ENCODE data around the gene NDUFA13.

NDUFA13 gene

DNA sequence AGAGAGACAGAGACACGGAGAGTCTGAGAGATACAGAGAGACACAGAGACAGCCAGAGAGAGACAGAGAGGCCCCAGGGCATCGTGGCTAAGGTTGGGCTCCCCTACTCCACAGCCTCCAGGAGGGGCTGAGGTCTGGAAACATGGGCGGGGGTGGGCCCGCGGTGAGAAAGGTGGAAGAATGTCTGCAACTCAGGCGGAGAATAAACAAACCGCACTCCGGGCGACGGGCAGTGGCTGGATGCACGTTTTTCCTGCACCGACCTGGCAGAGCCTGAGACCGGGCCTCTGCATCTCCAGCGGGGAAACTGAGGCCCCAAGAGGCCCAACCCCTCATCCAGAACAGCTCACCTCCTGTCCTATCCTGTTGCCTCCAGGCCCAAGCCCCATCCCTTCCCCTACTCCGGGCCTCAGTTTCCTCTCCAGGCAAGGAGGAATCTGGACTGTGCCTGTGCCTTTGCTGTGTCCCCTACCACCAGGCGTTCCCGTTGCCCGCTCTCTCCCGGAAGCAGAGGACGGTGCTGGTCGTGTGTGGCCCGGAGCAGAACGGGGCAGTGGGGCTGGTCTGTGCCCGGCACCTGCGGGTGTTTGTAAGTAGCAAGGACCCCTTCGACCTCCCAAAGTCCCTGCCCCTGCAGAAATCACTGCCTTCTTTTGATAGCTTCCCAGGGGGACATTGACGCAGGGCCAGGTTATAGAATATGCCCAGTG is 18.7 kb downstream of the NDUFA13 start:
- DNase-seq = no peak

DNA sequence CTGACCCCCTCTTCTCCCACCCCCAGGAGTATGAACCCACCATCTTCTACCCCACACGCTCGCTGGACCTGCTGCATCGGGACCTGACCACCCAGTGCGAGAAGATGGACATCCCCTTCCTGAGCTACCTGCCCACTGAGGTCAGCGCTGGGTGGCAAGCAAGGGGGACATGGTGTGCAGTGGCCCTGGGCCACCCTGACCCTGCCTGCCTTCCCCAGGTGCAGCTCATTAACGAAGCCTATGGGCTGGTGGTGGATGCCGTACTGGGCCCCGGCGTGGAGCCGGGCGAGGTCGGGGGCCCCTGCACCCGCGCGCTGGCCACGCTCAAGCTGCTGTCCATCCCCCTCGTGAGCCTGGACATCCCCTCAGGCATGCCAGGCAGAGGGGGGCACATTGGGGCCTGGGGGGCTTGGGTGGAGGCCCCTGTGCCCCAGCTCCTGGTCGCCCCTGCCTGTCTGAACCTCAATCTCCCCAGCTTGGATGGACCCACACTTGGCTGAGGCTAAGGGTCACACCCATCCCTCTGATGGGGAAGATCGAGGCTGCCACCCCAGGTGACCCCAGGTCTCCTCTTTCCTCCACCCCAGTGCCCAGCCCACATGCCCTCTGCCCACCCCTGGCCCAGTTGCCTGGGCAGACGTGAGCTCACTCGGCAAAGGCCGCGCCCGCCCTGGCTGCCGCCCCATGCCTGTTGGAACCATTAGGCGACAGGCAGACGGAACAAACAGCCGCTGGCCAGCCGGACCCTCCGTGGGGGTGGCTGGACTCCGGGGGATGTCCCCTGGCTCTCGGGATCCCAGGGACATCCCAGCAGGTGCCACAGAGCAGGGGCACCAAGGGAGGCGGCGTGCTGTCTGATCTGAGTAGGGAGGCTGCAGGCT is 19.5 kb downstream of the NDUFA13 start:
- no peak for DNase-seq

DNA sequence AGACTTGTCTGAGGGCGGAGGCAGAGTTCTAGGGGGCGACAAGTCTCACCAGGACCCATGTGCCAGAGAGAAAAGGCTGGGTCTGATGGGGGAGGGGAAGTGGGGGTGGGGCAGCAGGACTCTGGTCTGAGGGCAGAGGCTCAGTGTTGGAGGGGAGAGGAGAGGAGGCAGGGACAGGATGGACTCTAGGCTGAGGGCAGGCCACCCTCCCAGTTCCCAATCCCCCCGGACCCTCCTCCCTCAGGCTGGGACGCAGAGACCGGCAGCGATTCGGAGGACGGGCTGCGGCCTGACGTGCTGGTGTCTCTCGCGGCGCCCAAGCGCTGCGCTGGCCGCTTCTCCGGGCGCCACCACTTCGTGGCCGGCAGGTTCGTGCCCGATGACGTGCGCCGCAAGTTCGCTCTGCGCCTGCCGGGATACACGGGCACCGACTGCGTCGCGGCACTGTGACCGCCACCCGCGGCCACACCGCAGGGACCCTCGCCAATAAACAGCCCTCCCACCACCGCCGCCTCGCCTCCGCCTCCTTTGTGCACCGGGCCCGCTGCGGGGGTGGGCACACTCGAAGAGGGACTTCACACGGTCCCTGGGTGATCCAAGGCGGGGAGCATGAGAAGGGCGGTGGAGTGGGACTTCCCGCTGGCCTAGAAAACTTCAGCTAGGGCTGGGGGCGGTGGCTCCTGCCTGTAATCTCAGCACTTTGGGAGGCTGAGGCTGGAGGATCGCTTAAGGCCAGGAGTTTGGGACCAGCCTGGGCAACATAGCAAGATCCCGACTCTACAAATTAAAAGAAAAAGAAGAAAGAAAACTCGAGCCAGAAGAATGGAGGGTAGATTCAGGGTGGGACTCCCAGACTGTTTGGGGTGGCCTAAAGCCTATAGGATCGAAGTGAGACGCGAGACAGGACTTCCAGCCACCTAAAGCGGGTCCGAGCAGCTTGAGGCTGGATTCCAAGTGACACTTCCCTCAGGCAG is 21.3 kb downstream of the NDUFA13 start:
- DNase-seq = no peak

DNA sequence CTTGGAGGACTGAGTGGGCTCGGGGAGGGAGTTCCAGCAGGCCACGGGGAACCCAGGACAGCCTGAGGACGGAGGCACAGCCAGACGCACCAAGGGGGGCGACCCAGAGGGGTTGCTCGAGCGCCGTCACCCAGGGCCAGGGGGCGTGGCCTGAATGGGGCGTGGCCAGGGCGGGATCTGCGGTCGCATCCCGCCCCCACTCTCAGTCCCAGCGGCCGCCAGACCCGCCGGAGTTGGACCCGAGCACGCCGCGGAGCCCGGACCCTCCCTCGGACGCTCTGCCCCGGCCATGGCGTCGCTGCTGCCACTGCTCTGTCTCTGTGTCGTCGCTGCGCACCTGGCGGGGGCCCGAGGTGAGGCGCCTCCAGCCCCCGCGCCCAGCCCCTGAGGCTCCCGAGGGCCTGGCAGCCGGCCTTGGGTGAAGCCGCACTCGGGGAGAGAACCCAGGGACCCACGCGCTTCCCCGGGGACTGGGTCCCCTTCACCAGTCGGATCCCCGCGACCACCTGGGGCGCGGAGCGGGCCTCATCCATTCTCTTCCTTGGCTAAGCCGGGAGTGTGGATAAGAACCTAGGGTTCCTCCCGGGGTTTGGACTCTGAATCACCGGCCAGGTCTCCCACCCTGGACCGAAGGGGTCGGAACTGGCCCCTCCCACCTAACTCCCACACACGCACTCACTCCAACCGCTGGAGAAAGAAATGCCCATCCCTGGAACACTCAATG is 22.2 kb downstream of the NDUFA13 start, which contains the start of gene CILP2:
Gene CILP2 (plus strand): TSS at position 205 of the 724 bp plus-strand sequence. CDS start 85 bp downstream, at position 290.
- no peak for DNase-seq

DNA sequence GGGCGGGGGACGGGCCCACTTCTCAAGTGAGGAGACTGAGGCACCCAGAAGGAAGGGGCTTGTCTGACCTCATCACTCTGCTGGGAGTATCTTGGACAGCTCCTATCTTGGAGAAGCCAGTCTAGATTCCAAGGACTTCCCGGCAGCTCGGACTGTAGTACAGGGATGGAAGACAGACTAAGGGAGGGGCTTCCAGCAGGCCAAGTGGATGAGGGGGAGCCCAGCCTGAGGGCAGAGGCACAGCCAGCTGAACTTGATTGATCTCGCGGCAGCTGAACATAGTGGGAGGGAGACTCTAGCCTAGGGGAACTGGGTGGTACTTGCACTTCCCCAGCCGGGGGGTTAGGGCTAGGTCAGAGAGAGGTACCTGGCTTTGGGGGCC is 22.8 kb downstream of the NDUFA13 start:
- DNase-seq = no peak

DNA sequence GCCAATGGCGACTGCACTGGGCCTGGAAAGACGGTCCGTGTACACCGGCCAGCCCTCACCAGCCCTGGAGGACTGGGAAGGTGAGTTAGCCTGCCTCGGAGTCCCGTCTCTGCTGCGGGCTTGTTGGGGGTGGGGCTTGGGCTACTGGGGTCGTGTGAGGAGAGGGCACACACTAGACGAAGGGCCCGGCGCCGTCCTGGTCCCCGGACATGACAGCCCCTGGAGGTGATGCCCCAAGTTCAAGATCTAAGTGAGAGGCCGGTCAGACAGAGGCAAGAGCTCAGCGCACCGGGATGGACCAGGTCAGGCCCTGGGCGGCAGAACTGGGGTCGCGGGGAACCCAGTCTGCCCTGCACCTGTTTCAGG is 23.7 kb downstream of the NDUFA13 start:
- no peak for DNase-seq

DNA sequence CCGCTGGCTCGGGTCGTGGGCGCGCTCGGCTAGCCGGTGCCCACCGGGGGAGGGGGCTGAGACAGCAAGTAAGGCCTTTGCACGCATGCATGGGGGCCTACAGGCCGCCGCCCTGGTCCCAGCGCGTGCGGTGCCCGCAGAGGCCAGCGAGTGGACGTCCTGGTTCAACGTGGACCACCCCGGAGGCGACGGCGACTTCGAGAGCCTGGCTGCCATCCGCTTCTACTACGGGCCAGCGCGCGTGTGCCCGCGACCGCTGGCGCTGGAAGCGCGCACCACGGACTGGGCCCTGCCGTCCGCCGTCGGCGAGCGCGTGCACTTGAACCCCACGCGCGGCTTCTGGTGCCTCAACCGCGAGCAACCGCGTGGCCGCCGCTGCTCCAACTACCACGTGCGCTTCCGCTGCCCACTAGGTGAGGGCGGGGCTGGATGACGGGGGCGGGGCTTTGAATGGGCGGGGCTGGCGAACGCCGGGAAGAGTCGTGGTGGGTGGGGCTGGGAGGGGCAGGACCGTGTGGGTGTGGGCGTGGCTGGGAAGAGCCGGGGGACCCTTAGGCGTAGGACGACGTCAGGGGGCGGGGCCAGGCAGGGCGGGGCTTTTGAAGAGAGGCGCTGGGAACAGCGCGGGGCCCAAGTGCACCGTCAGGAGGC is 24.2 kb downstream of the NDUFA13 start:
- DNase-seq = no peak

DNA sequence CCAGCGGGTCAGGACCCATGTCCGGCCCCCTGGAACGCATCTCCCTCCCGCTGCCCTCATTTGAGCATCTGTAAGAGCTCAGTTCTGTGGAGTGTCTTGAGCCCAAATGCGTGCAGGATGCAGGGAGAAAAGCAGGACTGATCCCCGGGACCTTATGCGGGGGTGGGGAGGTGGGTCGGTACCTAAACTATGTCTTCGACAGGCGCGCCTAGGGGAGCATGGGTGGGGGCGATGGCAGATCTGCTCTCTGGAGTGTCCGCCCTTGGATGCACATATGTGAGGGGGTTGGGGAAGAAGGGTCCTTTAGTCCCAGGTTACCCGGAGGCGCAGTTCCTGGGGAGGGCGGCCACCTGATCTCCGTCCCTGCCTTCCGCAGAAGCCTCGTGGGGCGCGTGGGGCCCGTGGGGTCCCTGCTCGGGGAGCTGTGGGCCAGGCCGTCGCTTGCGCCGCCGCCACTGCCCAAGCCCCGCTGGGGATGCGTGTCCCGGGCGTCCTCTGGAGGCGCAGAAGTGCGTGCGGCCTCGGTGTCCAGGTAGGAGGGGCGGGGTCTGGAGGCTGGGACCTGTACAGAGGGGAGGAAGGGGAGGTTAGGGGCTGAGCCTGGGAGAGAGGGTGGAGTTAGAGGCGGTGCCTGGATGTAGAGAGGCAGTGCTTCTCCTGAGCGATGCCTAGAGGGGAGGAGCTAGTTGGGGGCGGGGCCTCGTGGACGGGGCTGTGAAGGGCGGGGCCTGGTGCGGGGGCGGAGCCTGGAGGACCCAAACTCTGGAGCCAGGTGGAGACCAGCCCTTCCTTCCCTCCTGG is 24.9 kb downstream of the NDUFA13 start:
- no peak for DNase-seq

DNA sequence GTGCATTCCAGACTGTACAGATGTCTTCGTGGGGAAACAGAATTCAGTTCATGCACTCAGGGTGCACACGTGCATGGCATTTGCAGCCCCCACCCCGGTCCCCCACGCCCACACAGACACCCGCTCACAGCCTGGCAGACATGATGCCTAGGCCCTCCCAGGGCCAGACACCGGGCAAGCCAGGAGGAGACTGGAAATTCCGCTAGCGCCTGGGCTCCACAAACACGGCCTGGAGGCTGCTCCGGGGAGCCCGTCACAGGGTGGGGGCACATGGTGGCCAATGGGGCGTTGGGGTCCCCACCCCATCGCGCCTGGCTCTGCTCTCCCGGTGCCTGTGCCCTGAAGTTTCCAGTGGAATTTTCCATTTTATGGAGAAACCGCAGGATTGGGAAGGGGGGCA is 25.6 kb downstream of the NDUFA13 start:
- DNase-seq = no peak

DNA sequence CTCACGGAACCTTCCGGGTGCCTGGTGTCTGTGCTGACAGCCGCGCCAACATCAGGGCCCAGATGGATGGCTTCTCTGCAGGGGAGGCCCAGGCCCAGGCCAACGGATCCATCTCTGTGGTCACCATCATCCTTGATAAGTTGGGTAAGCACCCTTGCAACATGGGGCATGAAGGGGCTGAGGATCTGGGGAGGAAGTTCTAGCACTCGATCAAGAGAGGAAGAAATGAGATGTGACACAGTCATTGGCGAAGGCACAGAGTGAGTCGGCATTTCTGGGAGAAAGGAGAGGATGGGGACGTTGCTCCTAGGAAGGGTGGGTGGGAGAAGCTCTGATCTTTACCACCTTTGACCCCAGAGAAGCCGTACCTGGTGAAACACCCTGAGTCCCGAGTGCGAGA is 26.5 kb downstream of the NDUFA13 start:
- DNase-seq = peak; percentile 91

DNA sequence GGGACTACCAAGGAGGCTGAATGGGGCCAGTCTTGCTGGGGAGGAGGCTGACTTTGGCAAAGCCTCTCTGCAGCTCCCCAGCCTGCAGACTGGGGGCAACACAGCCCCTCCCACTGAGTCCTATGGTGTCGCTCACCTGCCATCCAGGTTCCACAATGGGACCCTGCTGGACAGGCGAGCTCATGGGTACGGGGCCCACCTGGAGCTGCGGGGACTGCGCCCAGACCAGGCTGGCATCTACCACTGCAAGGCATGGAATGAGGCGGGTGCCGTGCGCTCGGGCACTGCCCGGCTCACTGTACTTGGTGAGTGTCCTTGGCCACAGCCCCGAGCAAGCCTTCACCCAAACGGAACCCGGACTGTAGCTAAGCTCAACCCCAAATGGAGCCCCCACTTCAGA is 27.1 kb downstream of the NDUFA13 start:
- DNase-seq = no peak

DNA sequence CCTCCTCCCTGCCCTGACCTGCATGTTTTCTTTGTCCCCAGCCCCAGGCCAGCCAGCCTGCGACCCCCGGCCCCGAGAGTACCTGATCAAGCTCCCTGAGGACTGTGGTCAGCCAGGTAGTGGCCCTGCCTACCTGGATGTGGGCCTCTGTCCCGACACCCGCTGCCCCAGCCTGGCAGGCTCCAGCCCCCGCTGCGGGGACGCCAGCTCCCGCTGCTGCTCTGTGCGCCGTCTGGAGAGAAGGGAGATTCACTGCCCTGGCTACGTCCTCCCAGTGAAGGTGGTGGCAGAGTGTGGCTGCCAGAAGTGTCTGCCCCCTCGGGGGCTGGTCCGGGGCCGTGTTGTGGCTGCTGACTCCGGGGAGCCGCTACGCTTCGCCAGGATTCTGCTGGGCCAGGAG is 27.6 kb downstream of the NDUFA13 start:
- DNase-seq = no peak

DNA sequence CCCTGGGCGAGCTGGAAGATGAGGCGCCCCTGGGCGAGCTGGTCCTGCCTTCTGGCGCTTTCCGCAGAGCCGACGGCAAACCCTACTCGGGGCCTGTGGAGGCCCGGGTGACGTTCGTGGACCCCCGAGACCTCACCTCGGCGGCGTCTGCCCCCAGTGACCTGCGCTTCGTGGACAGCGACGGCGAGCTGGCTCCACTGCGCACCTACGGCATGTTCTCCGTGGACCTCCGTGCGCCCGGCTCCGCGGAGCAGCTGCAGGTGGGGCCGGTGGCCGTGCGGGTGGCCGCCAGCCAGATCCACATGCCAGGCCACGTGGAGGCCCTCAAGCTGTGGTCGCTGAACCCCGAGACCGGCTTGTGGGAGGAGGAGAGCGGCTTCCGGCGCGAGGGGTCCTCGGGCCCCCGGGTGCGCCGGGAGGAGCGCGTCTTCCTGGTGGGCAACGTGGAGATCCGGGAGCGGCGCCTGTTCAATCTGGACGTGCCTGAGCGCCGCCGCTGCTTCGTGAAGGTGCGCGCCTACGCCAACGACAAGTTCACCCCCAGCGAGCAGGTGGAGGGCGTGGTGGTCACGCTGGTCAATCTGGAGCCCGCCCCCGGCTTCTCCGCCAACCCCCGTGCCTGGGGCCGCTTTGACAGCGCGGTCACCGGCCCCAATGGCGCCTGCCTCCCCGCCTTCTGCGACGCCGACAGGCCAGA is 28.4 kb downstream of the NDUFA13 start:
- DNase-seq = no peak

DNA sequence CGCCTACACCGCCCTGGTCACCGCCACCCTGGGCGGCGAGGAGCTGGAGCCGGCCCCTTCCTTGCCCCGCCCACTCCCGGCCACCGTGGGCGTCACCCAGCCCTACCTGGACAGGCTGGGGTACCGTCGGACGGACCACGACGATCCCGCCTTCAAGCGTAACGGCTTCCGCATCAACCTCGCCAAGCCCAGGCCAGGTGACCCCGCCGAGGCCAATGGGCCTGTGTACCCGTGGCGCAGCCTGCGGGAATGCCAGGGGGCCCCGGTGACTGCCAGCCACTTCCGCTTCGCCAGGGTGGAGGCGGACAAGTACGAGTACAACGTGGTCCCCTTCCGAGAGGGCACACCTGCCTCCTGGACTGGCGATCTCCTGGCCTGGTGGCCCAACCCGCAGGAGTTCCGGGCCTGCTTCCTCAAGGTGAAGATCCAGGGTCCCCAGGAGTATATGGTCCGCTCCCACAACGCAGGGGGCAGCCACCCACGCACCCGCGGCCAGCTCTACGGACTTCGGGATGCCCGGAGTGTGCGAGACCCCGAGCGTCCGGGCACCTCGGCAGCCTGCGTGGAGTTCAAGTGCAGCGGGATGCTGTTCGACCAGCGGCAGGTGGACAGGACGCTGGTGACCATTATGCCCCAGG is 29.0 kb downstream of the NDUFA13 start:
- DNase-seq = no peak

DNA sequence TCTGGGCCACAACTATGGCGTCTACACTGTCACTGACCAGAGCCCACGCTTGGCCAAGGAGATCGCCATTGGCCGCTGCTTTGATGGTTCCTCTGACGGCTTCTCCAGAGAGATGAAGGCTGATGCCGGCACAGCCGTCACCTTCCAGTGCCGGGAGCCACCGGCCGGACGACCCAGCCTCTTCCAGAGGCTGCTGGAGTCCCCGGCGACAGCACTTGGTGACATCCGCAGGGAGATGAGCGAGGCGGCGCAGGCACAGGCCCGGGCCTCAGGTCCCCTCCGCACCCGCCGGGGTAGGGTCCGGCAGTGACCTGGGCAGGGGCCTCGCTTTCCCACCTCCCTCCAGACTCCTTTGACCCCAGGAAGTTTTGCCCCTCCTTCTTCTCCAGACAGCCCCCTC is 29.7 kb downstream of the NDUFA13 start:
- no peak for DNase-seq

DNA sequence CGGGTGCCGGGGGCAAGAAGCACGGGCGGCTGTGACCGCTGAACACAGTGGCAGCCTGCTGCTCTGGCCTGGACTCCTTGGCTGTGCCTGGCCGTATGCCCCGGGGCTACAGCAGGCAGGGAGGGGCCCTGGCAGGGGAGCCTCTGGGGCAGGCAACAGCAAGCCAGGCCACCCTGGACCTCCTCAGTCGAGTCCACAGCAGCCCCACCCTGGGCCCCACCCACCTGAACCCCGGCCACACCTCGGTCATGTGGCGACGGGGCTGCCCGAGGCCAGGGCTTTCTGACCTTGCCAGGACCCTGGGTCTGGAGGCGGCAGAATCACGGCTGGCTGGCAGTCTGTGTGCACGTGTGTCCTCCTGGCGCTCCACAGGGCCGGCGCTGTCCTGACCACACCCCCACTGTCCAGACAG is 30.7 kb downstream of the NDUFA13 start:
- no peak for DNase-seq

DNA sequence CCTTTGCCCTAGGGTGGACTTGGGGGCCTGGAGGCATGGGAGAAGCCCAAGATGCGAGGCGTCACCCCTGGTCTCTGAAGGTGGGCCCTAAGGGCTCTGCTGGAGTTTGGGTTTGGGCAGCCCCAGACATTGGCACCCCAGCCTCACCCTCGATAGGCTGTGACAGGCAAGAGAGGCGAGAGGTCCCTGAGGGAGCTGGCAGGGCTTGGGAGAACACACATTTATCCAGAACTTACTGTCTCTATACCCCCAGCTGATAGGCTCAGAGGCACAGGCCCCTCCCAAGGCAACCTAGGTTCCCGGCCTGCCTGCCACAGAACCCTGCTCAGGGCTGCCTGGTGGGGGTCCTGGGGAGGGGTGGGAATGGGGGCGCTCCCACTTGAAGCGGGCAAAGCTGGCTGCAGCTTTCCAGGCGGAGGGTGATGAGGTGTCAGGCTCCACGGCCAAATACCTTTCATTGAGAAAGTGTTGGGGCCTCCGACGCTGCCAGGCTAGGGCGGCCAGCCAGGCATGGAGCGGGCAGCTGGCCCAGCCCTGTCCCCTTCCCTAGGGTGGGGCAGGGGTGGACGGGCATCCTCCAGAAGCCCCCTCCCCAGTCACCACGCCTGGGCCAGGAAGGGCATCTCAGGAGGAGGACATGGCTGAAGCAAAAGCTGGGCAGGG is 31.8 kb downstream of the NDUFA13 start:
- DNase-seq = no peak

DNA sequence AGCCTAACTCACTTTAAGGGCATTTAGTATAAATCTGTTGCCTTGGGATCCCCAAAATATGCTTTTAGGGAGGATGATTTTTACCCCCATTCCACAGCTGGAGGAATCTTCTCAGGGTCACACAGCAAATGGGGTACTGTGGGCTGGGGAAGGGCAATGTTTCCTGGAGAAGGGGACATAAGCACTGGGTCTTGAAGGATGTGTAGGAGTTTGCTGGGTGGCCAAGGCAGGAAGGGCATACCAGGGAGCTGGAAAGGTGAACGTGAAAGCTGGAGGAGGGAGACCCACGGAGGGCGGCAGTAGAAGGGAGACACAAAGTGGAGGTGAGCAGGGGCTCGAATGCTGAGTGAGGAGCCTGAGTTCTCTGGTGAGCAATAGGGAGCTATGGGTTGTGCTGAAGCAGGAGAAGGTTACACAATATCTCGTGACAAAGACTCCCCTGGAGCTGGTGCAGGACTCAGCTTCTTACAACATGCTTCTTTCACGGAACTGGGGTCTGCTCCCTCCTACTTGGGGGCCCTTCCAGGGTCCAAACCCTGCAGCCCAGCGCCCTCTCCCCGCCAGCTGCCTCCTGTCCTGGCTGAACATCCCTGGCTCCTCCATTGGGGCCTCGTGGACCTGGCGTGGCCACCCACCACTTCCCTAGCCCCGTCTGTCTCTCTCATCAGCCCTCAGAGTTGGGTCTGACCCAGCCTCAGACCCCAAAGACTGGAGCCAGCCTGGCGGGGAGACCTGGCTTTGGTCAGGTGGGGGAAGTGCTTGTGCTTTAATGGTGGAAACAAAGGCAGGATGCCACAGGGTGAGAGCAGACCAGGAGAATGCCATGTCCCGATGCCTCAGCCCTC is 33.1 kb downstream of the NDUFA13 start:
- DNase-seq = peak; percentile 68
